ENCODE results near the gene SPTSSB.

Gene SPTSSB

GRCh38 chr3:161337311-161337710, 34.0 kb downstream of the SPTSSB start:
- no peak for DNase-seq

- no peak for DNase-seq
Observed at GRCh38 chr3:161336661-161337060, 34.7 kb downstream of the SPTSSB start.

GRCh38 chr3:161333696-161334095, 37.6 kb downstream of the SPTSSB start:
- DNase-seq = no peak

- DNase-seq = no peak
Observed at GRCh38 chr3:161332792-161333191, 38.5 kb downstream of the SPTSSB start.

- no peak for DNase-seq
Observed at GRCh38 chr3:161325059-161325458, 46.3 kb downstream of the SPTSSB start.

- no peak for DNase-seq
Observed at GRCh38 chr3:161323926-161324621, 47.2 kb downstream of the SPTSSB start.

- no peak for DNase-seq
Observed at GRCh38 chr3:161322781-161323568, 48.3 kb downstream of the SPTSSB start.

GRCh38 chr3:161320837-161321236, 50.5 kb downstream of the SPTSSB start:
- DNase-seq = no peak

GRCh38 chr3:161319867-161320266, 51.5 kb downstream of the SPTSSB start:
- DNase-seq = no peak

- no peak for DNase-seq
Observed at GRCh38 chr3:161317077-161317476, 54.2 kb downstream of the SPTSSB start.

GRCh38 chr3:161316006-161316689, 55.2 kb downstream of the SPTSSB start:
- no peak for DNase-seq

- DNase-seq = no peak
Observed at GRCh38 chr3:161314836-161315395, 56.4 kb downstream of the SPTSSB start.

GRCh38 chr3:161310649-161311423, 60.5 kb downstream of the SPTSSB start:
- no peak for DNase-seq

GRCh38 chr3:161305095-161305991, 66.0 kb downstream of the SPTSSB start:
- no peak for DNase-seq

- no peak for DNase-seq
Observed at GRCh38 chr3:161296814-161297213, 74.5 kb downstream of the SPTSSB start.

- no peak for DNase-seq
Observed at GRCh38 chr3:161295325-161295724, 76.0 kb downstream of the SPTSSB start.

Measured in NCI-H2081 treated with DMSO at 0.1 percent for 48 hours (cell line).